ENCODE measurements around the gene TPSG1.
"Not testable (repeated sequence)": the region's sequence is repeated elsewhere in the genome, so short reads cannot be mapped to it uniquely, and the experiment has no call there.

DNA sequence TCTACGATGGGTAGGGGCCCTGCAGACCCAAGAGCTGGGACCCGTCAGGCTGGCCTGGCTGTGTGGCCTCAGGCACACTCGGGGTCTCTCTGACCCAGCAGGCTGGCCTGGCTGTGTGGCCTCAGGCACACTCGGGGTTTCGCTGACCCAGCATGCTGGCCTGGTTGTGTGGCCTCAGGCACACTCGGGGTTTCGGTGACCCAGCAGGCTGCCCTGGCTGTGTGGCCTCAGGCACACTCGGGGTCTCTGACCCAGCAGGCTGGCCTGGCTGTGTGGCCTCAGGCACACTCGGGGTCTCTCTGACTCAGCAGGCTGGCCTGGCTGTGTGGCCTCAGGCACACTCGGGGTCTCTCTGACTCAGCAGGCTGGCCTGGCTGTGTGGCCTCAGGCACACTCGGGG is 34.3 kb downstream of the TPSG1 start:
- not testable (repeated sequence) for TF ChIP-seq CTCF, POLR2A (IDR thresholded peaks at IDR 0.05)
